HepG2 (cell line): ENCODE results near the gene BMPR2. TPM values are rescaled to one million over a fixed set of nuclear protein-coding genes. Genes with fewer than 3 reads are reported as not detected.

Source experiments
- ATAC-seq: fragments of 200-7000 bp; cut with Tn5 transposase; 3 replicates; pipeline ENCODE4 v1.9.1; 2020; ENCODE audit warnings: mild to moderate bottlenecking, moderate library complexity
- BruUV-seq: library from RNA; stranded (reverse); fragments of 400-500 nt; replicated peaks from 2 replicates; lab custom pipeline; 2021; lab: Mats Ljungman, UMichigan
- CTCF ChIA-PET: fragments of 300-600 bp; formaldehyde crosslinking; extraction: SDS; loops from one replicate; lab custom pipeline; 2021; ENCODE audit warnings: low total read pairs, inconsistent platforms, low intra/inter-chr PET ratio; lab: Yijun Ruan, JAX
- POLR2A ChIA-PET: fragments of 350-600 bp; sonication (Branson Sonifier 250); formaldehyde crosslinking; loops from one replicate; lab custom pipeline; 2020; ENCODE audit warnings: antibody characterized with exemption, inconsistent platforms; lab: Yijun Ruan, JAX
- DNase-seq: peaks from one replicate; pipeline ENCODE4 v3.0.0-alpha.2; 2015; ENCODE audit warnings: low spot score
- FAIRE-seq: peaks from 3 replicates; lab custom pipeline; 2011; peaks lifted over from hg19 to GRCh38; lab: Jason Lieb, UNC
- H2AFZ ChIP-seq: one replicate; pipeline ENCODE4 v1.6.1; 2011; ENCODE audit warnings: low read length, inconsistent platforms
- H3K27ac ChIP-seq: fragments of 300-600 bp; 3 replicates; pipeline ENCODE4 v1.8.0; 2011; ENCODE audit warnings: mixed run types, mild to moderate bottlenecking, mixed read lengths, low read length, inconsistent platforms; ENCODE audit not compliant: insufficient read depth; ENCODE audit errors: extremely low read length
- H3K27me3 ChIP-seq, 2 experiments: fragments of 200-600 bp in 1 of 2; 2 replicates in 1 of 2; 3 replicates in 1 of 2; pipeline versions ENCODE4 v1.6.0 to v1.8.0; 2011; ENCODE audit warnings: low read length in 2 of 2, mild to moderate bottlenecking in 2 of 2, moderate library complexity in 2 of 2, inconsistent platforms in 1 of 2; ENCODE audit not compliant: insufficient read depth in 2 of 2, control insufficient read depth in 1 of 2
- H3K36me3 ChIP-seq, 2 experiments: fragments of 200-600 bp in 1 of 2; replicated peaks in 1 of 2; 2 replicates in 1 of 2; 3 replicates in 1 of 2; pipeline versions ENCODE4 v1.5.1 to v1.8.0; 2011; ENCODE audit warnings: low read length in 2 of 2, inconsistent platforms in 1 of 2; ENCODE audit not compliant: insufficient read depth in 2 of 2, control insufficient read depth in 1 of 2
- H3K4me1 ChIP-seq: 2 replicates; pipeline ENCODE4 v1.5.1; 2012; ENCODE audit warnings: low read length, inconsistent platforms; ENCODE audit not compliant: insufficient read depth
- H3K4me2 ChIP-seq: 2 replicates; pipeline ENCODE4 v1.6.0; 2011; ENCODE audit warnings: low read depth, low read length, inconsistent platforms
- H3K4me3 ChIP-seq, 3 experiments: fragments of 200-600 bp in 1 of 3; sonication (generic), shearing (Covaris generic) in 1 of 3; replicated peaks in 1 of 3; 2 replicates each; pipeline ENCODE4 v1.5.1; 2011 to 2016; ENCODE audit warnings: low read length in 3 of 3, inconsistent platforms in 2 of 3, low read depth in 2 of 3, mild to moderate bottlenecking in 2 of 3, control low read depth in 1 of 3, mixed read lengths in 1 of 3; ENCODE audit not compliant: insufficient read depth in 1 of 3
- H3K79me2 ChIP-seq: one replicate; pipeline ENCODE4 v1.6.1; 2011; ENCODE audit warnings: low read length, inconsistent platforms; ENCODE audit not compliant: insufficient read depth
- H3K9ac ChIP-seq: 2 replicates; pipeline ENCODE4 v1.6.0; 2011; ENCODE audit warnings: mild to moderate bottlenecking, low read depth, low read length, inconsistent platforms; ENCODE audit not compliant: insufficient read depth
- H3K9me3 ChIP-seq: 2 replicates; pipeline ENCODE4 v1.5.1; 2012; ENCODE audit warnings: mild to moderate bottlenecking, low read length
- H4K20me1 ChIP-seq: 2 replicates; pipeline ENCODE4 v1.6.0; 2011; ENCODE audit warnings: inconsistent platforms, mild to moderate bottlenecking, low read length, moderate library complexity; ENCODE audit not compliant: insufficient read depth
- ATRX ChIP-seq: sonication (generic); formaldehyde crosslinking; IDR thresholded peaks from 2 replicates; pipeline ENCODE4 v1.4.0; 2020; ENCODE audit warnings: missing genetic modification reagents, borderline replicate concordance
- CHD4 ChIP-seq: fragments of 200-600 bp; sonication (generic); IDR thresholded peaks from 2 replicates; pipeline ENCODE4 v1.7.0; 2017; ENCODE audit warnings: mild to moderate bottlenecking, low read length, borderline replicate concordance
- EP300 ChIP-seq, 3 experiments: sonication (generic) in 1 of 3; formaldehyde crosslinking in 1 of 3; IDR thresholded peaks; 2 replicates each; pipeline versions ENCODE4 v1.5.1 to v1.6.1; 2011 to 2020; ENCODE audit warnings: low read depth in 2 of 3, low read length in 2 of 3, borderline replicate concordance in 1 of 3, improper control_type of control experiment in 1 of 3, mild to moderate bottlenecking in 1 of 3, missing genetic modification reagents in 1 of 3, moderate library complexity in 1 of 3
- KLF11 ChIP-seq: IDR thresholded peaks from 2 replicates; pipeline ENCODE4 v1.6.1; 2016; ENCODE audit warnings: missing compliant biosample characterization
- KLF16 ChIP-seq, 2 experiments: sonication (generic) in 1 of 2; formaldehyde crosslinking in 1 of 2; IDR thresholded peaks; 2 replicates each; pipeline versions ENCODE4 v1.6.1 to v1.8.0; 2016 to 2023; ENCODE audit warnings: missing genetic modification reagents in 2 of 2, missing compliant biosample characterization in 1 of 2
- NR3C1 ChIP-seq: sonication (generic); formaldehyde crosslinking; IDR thresholded peaks from 2 replicates; pipeline ENCODE4 v1.4.0; 2020; ENCODE audit warnings: missing genetic modification reagents
- PHF8 ChIP-seq: sonication (generic); formaldehyde crosslinking; IDR thresholded peaks from 2 replicates; pipeline ENCODE4 v1.5.0; 2020; ENCODE audit warnings: missing genetic modification reagents
- SMC3 ChIP-seq: IDR thresholded peaks from 2 replicates; pipeline ENCODE4 v1.6.1; 2011; ENCODE audit warnings: low read length, improper control_type of control experiment
- SP140L ChIP-seq: sonication (generic); formaldehyde crosslinking; IDR thresholded peaks from 2 replicates; pipeline ENCODE4 v1.4.0; 2020; ENCODE audit warnings: missing genetic modification reagents, borderline replicate concordance
- SRSF9 ChIP-seq: fragments of 200-400 bp; formaldehyde crosslinking; IDR thresholded peaks from 2 replicates; pipeline ENCODE4 v1.6.1; 2018; ENCODE audit warnings: borderline replicate concordance, mild to moderate bottlenecking, low read depth, low read length; ENCODE audit not compliant: insufficient read depth, poor library complexity, severe bottlenecking
- TAF1 ChIP-seq: sonication (generic); formaldehyde crosslinking; IDR thresholded peaks from 2 replicates; pipeline ENCODE4 v1.4.0; 2020; ENCODE audit warnings: missing genetic modification reagents
- TEAD3 ChIP-seq: optimal IDR thresholded peaks from 2 replicates; pipeline ENCODE3; 2016; ENCODE audit warnings: borderline replicate concordance
- ZMYM3 ChIP-seq: sonication (generic); formaldehyde crosslinking; IDR thresholded peaks from 2 replicates; pipeline ENCODE4 v1.5.1; 2020; ENCODE audit warnings: mild to moderate bottlenecking, missing genetic modification reagents
- ZNF253 ChIP-seq: sonication (generic); formaldehyde crosslinking; IDR thresholded peaks from 2 replicates; pipeline ENCODE4 v1.8.0; 2022; ENCODE audit warnings: mild to moderate bottlenecking, missing genetic modification reagents, borderline replicate concordance
- ZNF607 ChIP-seq: sonication (generic); formaldehyde crosslinking; IDR thresholded peaks from 2 replicates; pipeline ENCODE4 v1.5.1; 2020; ENCODE audit warnings: missing genetic modification reagents, mild to moderate bottlenecking, borderline replicate concordance
- ZSCAN30 ChIP-seq: sonication (generic); formaldehyde crosslinking; IDR thresholded peaks from 2 replicates; pipeline ENCODE4 v1.5.0; 2020; ENCODE audit warnings: mild to moderate bottlenecking, missing genetic modification reagents
- WGBS: methylation state at CpG from one replicate; pipeline ENCODE4 v1.1.6; 2017; ENCODE audit warnings: low lambda C conversion rate; 5-methylcytosine and 5-hydroxymethylcytosine counted together
- in situ Hi-C: cut with HindIII; loops from 2 replicates; pipeline ENCODE4 v1.10.0; 2017; ENCODE audit warnings: low pct_unique_long_range_greater_than_20kb; ENCODE audit not compliant: extremely low pct_ligation_motif_present
- intact Hi-C: fragments of 100-400 bp; cut with micrococcal nuclease; formaldehyde crosslinking; loops from one replicate; pipeline ENCODE4 v1.10.0; 2022; ENCODE audit not compliant: unreplicated experiment
- polyA plus RNA-seq, 8 experiments: library from polyadenylated mRNA; depleted of rRNA in 3 of 8; stranded (reverse) in 7 of 8; unstranded in 1 of 8; fragments of >200 nt; fragmentation: Illumina TruSeq in 4 of 8; extraction: Trizol in 4 of 8; gene quantifications; 2 replicates each; pipeline versions ENCODE4 v1.2.1 to v1.2.3, GENCODE V29; 2011 to 2016; ENCODE audit warnings: low read depth in 4 of 8, missing spikeins in 1 of 8, mixed read lengths in 1 of 8; ENCODE audit not compliant: insufficient read depth in 1 of 8
- total RNA-seq, 5 experiments: library from RNA; depleted of rRNA; stranded (reverse); fragments of >200 nt; fragmentation: Illumina TruSeq; extraction: Trizol; gene quantifications; 2 replicates each; pipeline ENCODE4 v1.2.3, GENCODE V29; 2016; ENCODE audit warnings: low read depth in 1 of 5
- TF ChIP-seq, protein P1 (sequence below): IDR thresholded peaks from 2 replicates; pipeline ENCODE4 v1.6.1; 2016; ENCODE audit warnings: missing biosample characterization, missing genetic modification reagents, low read depth
- TF ChIP-seq, protein P2 (sequence below): sonication (generic); formaldehyde crosslinking; conservative IDR thresholded peaks from 2 replicates; pipeline ENCODE4 v1.8.1; 2023; ENCODE audit warnings: missing genetic modification reagents
- TF ChIP-seq, protein P3 (sequence below): sonication (generic); formaldehyde crosslinking; conservative IDR thresholded peaks from 2 replicates; pipeline ENCODE4 v1.4.0; 2020; ENCODE audit warnings: missing genetic modification reagents
- TF ChIP-seq, protein P4 (sequence below): IDR thresholded peaks from 2 replicates; pipeline ENCODE4 v1.6.1; 2012; ENCODE audit warnings: inconsistent platforms

Gene BMPR2
- total and polyA plus RNA-seq, 2 of the 13 experiments (the other 11 are each of a cell fraction or from before 2014, with no cell fraction given): 5.5 to 10.3 TPM

DNA sequence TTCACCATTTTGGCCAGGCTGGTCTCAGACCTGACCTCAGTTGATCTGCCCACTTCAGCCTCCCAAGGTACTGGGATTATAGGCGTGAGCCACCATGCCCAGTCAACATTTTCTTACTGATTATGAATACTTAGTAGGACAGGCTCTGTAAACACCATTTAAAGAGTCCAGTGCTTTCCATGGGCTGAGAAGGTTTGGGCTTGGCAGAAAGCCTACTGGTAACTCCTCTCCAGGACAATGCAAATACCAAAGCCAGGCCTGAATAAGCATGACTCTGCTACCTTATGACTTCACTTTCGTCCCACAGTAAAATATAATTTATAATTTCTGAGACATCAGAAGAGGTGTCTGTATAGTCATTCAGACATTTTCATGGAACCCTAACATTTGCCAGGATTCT, 198.4 kb downstream of the BMPR2 start:
- 40% methylated on average over 2 of the region's 2 CpGs for WGBS
- TF ChIP-seq SP140L (CRISPR knock-in tag): no peak
- 0 out of 2 replicates have a peak, but pooled peaks have one; percentile 40 for TF ChIP-seq CHD4
- TF ChIP-seq, protein P1, sequence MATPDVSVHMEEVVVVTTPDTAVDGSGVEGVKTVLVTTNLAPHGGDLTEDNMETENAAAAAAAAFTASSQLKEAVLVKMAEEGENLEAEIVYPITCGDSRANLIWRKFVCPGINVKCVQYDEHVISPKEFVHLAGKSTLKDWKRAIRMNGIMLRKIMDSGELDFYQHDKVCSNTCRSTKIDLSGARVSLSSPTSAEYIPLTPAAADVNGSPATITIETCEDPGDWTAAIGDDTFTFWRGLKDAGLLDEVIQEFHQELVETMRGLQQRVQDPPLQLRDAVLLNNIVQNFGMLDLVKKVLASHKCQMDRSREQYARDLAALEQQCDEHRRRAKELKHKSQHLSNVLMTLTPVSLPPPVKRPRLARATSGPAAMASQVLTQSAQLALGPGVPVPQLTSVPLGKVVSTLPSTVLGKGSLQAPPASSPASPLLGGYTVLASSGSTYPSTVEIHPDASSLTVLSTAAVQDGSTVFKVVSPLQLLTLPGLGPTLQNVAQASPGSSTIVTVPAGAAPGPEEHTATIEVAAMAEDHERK (CRISPR knock-in tag): no peak
- TF ChIP-seq TEAD3: no peak
- TF ChIP-seq TAF1: no peak
- TF ChIP-seq ZNF607: no peak
- no peak for TF ChIP-seq ATRX (CRISPR knock-in tag)
- TF ChIP-seq SMC3: no peak
- TF ChIP-seq NR3C1 (CRISPR knock-in tag): no peak
- TF ChIP-seq, protein P2, sequence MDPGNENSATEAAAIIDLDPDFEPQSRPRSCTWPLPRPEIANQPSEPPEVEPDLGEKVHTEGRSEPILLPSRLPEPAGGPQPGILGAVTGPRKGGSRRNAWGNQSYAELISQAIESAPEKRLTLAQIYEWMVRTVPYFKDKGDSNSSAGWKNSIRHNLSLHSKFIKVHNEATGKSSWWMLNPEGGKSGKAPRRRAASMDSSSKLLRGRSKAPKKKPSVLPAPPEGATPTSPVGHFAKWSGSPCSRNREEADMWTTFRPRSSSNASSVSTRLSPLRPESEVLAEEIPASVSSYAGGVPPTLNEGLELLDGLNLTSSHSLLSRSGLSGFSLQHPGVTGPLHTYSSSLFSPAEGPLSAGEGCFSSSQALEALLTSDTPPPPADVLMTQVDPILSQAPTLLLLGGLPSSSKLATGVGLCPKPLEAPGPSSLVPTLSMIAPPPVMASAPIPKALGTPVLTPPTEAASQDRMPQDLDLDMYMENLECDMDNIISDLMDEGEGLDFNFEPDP: 0 out of 2 replicates have a peak, but pooled peaks have one; percentile 74
- TF ChIP-seq EP300 (IDR thresholded peaks at IDR 0.05; ENCODE audit: low read depth in 2 of 2, low read length in 2 of 2): no peak
- no peak for TF ChIP-seq EP300 (CRISPR knock-in tag; IDR thresholded peaks at IDR 0.05; ENCODE audit: borderline replicate concordance)
- TF ChIP-seq SRSF9: no peak
- TF ChIP-seq PHF8: no peak
- TF ChIP-seq, protein P3, sequence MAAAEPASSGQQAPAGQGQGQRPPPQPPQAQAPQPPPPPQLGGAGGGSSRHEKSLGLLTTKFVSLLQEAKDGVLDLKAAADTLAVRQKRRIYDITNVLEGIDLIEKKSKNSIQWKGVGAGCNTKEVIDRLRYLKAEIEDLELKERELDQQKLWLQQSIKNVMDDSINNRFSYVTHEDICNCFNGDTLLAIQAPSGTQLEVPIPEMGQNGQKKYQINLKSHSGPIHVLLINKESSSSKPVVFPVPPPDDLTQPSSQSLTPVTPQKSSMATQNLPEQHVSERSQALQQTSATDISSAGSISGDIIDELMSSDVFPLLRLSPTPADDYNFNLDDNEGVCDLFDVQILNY: no peak
- TF ChIP-seq, protein P4, sequence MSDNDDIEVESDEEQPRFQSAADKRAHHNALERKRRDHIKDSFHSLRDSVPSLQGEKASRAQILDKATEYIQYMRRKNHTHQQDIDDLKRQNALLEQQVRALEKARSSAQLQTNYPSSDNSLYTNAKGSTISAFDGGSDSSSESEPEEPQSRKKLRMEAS: no peak
- TF ChIP-seq ZNF253 (CRISPR knock-in tag): no peak
- 0 out of 2 replicates have a peak, but pooled peaks have one; percentile 11 for TF ChIP-seq ZMYM3 (CRISPR knock-in tag)
- no peak for TF ChIP-seq ZSCAN30 (CRISPR knock-in tag)
- TF ChIP-seq KLF11 (CRISPR knock-in tag): no peak
- no peak for TF ChIP-seq KLF16 (CRISPR knock-in tag; IDR thresholded peaks at IDR 0.05)
- Histone ChIP-seq H3K27ac (no peak overlapping the region), H3K4me1 (peaks cover 31% of the 10 kb centered on the region), H3K36me3 (no peaks in the 10 kb centered on the region), H3K9me3 (no peaks in the 10 kb centered on the region), H3K4me2 (no peak overlapping the region), H3K4me3 (no peak overlapping the region), H3K27me3 (no peaks in the 10 kb centered on the region), H4K20me1 (no peaks in the 10 kb centered on the region), H3K79me2 (no peaks in the 10 kb centered on the region), H3K9ac (no peak overlapping the region), H2AFZ (no peak overlapping the region)
- POLR2A ChIA-PET: no interaction called here
- CTCF ChIA-PET: interaction anchor here (1.3 to 1.9 kb wide), 3 partner anchors 13 to 523 kb away, joined by 5 to 11 read pairs (median 6); no protein-coding TSS in a partner anchor
- ATAC-seq: peak; percentile 40
- in situ Hi-C loops (no loop called here), intact Hi-C loops (loop anchor here (1.0 to 10.0 kb wide), 5 partner anchors 257 to 1338 kb away; no protein-coding TSS in a partner anchor)
- peak; percentile 18 for DNase-seq
- no TSS peak for BruUV-seq
- no peak for FAIRE-seq
